ENCODE results near the gene SEPTIN1. TPM values are rescaled to one million over a fixed set of nuclear protein-coding genes. Genes with fewer than 3 reads are reported as not detected.
A peak's percentile ranks its signal among the peaks of the same experiment; 100 is the strongest.
"Not testable (repeated sequence)": the region's sequence is repeated elsewhere in the genome, so short reads cannot be mapped to it uniquely, and the experiment has no call there.

Gene SEPTIN1
- total RNA-seq, 1 donor from 2014 or later = not detected

DNA sequence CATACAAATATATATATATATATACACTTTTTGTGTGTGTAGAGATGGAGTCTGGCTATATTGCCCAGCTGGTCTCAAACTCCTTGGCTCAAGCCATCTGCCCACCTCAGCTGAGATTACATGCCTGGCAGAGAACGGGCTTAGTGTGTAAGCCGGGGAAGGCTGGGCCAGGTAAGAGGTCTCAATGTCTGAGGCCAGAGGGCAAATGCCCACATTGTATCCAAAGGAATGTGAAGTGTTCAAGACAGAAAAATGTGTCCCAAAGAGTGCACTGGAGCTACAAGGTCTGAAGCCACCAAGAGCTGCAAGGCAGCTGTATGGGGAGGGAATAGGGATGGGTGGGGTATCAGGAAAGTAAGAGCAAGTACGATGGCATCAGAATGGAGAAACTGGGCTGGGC lies 36.1 kb downstream of the SEPTIN1 start:
- DNase-seq (ENCODE audit: low spot score in 2 of 2) = no peak
- FAIRE-seq = no peak

DNA sequence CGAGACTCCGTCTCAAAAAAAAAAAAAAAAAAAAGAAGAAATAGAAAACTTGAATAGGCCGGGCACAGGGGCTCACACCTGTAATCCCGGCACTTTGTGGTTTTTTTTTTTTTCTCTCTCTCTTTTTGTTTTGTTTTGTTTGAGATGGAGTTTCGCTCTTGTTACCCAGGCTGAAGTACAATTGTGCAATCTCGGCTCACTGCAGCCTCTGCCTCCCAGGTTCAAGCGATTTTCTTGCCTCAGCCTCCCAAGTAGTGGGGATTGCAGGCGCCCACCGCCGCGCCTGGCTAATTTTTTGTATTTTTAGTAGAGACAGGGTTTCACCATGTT lies 38.9 kb downstream of the SEPTIN1 start:
- not testable (repeated sequence) for FAIRE-seq; DNase-seq (ENCODE audit: low spot score in 2 of 2)

DNA sequence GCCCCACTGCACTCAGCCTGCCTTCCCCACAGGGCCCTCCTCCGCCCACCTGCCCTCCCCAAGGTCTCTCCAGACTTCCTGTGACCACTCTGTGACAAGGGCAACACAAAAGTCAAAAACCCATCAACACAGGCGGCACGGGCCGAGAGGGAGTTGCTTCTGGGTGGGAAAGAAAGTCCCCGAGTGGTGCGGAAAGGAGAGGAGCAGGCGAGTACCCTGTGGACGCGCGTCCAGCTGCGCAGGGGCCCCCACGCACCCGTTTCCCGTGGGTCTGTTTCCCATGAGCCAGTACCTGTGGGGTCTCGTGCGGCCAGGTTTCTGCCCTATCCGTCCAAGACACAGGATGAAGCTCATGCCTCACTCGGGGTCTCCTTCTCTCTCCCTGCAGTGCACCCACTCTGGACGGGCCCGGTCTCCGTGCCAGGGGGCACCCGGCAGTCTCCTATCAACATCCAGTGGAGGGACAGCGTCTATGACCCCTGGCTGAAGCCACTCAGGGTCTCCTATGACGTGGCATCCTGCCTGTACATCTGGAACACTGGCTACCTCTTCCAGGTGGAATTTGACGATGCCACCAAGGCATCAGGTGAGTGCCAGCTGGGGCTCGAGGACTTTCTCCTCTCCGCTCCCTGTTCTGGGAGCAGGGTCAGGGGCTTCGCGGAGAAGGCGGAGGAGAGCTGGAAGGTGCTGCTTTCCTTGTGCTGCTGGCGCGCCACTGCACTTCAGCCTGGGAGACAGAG lies 39.4 kb downstream of the SEPTIN1 start:
- FAIRE-seq = no peak
- DNase-seq (ENCODE audit: low spot score in 2 of 2) = no peak

DNA sequence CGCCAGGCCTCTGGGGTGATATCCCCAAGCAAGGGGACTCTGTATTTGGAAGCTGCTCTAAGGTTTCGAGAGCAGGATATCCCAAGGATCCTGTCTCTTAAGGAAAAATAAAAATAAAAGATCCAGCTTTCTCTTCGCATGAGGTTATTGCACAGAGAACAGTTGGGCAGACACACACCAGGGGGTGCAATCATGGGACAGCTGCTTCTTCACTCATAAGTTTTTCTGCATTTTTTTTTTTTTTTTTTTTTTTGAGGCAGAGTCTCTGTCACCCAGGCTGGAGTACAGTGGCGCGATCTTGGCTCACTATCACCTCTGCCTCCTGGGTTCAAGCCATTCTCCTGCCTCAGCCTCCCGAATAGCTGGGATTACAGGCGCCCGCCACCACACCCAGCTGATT lies 40.4 kb downstream of the SEPTIN1 start:
- DNase-seq (ENCODE audit: low spot score in 2 of 2); FAIRE-seq: not testable (repeated sequence)

DNA sequence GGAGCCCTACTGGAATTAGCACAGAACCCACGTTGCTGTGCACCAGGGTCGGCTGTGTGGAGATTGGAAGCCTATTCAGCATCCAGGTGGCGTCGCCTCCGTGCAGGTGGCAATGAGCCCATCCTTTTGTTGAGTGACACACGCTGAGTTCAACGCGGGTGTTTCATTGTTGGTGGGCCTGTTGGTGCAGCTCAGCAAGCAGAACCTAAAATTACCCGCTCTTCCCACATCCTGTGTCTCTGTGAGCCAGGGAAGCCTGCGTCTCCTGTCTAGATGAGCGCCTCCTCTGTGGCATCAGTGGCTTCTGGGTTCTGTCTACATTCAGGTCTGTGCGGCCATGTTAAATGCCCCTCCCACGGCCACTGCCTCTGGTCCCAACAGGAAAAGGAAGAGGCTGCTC lies 41.7 kb downstream of the SEPTIN1 start:
- DNase-seq (ENCODE audit: low spot score in 2 of 2) (no peak), FAIRE-seq (no peak)

DNA sequence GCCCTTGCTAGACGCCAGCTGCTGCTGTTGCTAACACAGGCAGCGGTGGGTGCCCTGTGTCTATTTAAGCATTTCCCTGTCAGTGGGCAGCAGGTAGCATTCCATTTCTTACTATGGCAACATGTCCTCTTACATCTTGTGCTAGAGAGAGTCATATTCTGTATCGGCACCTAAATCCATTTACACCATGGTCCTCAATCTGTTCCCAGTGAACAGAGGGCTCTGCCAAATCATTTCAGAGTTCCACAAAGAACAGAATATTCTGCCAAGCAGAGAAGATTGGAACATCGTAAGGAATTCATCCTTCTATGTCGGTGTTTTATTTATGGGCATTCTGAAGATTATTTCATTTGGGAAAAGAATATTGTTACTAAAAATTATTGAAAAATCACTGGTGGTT lies 43.6 kb downstream of the SEPTIN1 start:
- not testable (repeated sequence) for FAIRE-seq; DNase-seq (ENCODE audit: low spot score in 2 of 2)

DNA sequence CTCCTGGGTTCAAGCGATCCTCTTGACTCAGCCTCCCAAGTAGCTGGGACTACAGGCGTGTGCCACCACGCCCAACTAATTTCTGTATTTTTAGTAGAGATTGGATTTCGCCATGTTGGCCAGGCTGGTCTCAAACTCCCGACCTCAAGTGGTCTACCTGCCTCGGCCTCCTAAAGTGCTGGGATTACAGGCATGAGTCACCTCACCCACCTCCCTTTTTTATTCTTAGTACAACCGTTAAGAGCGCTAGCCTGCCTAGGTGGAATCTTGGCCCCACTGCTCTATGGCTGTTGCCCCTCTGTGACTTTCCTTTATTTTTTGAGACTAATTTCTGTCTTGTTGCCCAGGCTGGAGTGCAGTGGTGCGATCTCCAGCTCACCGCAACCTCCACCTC lies 44.4 kb downstream of the SEPTIN1 start:
- FAIRE-seq; DNase-seq (ENCODE audit: low spot score in 2 of 2): not testable (repeated sequence)

DNA sequence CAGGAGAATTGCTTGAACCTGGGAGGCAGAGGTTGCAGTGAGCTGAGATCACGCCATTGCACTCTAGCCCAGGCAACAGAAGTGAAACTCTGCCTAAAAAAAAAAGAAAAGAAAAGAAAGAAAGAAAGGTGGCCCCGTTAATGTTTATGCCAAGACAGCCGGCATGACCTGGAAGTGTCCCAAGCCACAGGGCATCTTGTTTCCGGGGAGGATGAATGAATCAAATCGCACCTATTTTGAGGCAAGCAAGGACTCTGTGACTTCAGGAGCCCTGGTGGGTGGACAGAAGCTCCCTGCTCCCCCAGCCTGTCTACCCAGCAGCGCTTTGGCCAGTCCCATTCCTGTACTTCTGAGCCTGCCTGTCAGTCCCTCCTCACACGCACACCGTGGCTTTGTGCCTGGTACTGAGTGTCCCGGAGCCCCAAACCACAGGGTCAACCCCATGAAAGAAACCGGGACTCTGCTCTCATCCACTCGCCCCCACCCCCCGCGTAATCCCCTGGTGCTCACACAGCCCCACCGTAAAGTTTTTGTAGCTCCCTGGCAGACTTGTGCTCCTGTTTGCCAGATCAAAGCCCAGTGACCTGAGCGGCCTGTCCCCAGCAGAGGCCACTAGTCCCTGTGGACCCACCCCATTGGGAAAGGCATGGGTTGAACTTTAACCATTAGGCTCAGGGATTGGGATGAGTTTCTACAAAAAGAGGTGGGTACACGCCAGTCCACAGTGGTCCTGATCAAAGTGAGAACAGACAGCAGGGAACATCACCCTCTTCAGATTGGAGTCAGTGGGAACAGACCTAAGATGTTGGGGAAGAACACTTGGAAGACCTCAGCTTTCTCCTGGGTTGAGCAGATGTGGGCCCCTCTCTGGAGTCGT lies 46.5 kb downstream of the SEPTIN1 start:
- no peak for DNase-seq (ENCODE audit: low spot score in 2 of 2)
- FAIRE-seq = no peak

DNA sequence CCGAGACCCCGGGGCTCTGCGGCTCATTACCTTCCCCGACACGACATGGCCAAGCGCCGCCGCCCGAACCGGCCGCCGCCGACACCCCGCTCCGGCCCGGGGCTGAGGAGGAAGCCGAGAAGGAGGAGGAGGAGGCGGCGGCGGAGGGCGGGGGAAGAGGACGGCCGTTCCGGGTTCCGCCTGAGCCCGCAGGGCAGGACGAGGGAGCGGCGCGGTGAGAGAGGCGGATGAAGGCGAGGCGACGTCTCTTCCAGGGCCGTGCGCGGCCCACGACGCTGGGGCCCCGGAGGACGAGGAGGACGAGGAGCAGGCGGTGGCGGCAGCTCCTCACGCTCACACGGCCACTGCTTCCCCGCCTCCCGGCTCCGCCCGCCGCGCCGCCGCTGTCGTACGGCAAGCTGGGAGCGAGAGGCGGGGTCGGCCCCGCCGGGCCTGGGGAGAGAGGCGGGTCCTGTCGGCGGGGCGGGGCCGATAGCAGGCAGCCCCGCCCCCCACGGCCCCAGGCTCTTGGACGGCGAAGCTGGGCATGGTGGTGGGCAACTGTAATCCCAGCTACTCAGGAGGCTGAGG lies 47.2 kb downstream of the SEPTIN1 start:
- DNase-seq (ENCODE audit: low spot score in 2 of 2) = peak; percentile 43 to 61
- FAIRE-seq = not testable (repeated sequence)

DNA sequence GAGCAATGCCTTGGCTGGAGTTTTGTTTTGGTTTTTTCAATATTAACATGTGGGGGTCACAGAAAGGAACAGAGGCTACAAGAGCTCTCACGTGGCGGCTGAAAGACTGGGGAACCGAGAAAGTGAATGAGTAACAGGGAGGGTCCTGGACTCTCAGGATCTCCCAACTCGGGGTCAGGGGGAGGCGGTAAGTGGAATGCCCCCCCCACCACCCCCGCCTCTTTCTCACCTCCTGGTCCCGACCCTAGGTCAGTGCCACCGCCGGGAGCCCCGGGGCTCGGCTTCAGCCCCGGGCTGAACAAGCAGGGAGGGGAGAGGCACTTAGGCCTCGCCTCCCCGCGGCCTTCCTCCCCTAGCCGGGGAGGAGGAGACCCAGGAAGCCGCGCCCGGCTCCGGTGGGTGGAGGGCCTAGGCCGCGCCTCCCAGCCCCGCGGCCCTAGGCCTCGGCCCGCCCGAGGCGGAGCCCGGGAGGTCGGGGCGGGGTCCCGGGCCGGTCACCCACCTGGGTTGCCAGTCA lies 47.8 kb downstream of the SEPTIN1 start:
- not testable (repeated sequence) for FAIRE-seq; DNase-seq (ENCODE audit: low spot score in 2 of 2)

Small RNAs within 50 kb of the gene (small RNA-seq; reads per million reads assigned to genes)
- not detected for gene RF00406

Other genes starting within 250 kb of the SEPTIN1 start
- gene CORO1A, start 199.0 kb downstream of the SEPTIN1 start, total RNA-seq = 22.0 TPM
- 5.3 TPM for gene BOLA2B, start 188.9 kb downstream of the SEPTIN1 start, total RNA-seq
- gene SLX1A, start 188.7 kb downstream of the SEPTIN1 start, total RNA-seq = 12.2 TPM
- 5.3 TPM for gene SULT1A3, start 183.3 kb downstream of the SEPTIN1 start, total RNA-seq
- gene NPIPB13, start 134.1 kb downstream of the SEPTIN1 start, total RNA-seq = 1.2 TPM
- gene CD2BP2, start 27.3 kb downstream of the SEPTIN1 start, total RNA-seq = 38.7 TPM
- gene TBC1D10B, start 12.1 kb downstream of the SEPTIN1 start, total RNA-seq = 25.3 TPM
- not detected for gene MYL11, start 7.8 kb downstream of the SEPTIN1 start, total RNA-seq
- 39.9 TPM for gene ZNF48, start 12.9 kb upstream of the SEPTIN1 start, total RNA-seq
- gene ZNF771, start 25.0 kb upstream of the SEPTIN1 start, total RNA-seq = 9.0 TPM
- gene DCTPP1, start 47.5 kb upstream of the SEPTIN1 start, total RNA-seq = 28.9 TPM
- 12.6 TPM for gene SEPHS2, start 63.3 kb upstream of the SEPTIN1 start, total RNA-seq
- 0.82 TPM for gene ITGAL, start 90.2 kb upstream of the SEPTIN1 start, total RNA-seq
- gene ZNF768, start 144.0 kb upstream of the SEPTIN1 start, total RNA-seq = 25.7 TPM
- gene ZNF747, start 152.3 kb upstream of the SEPTIN1 start, total RNA-seq = 15.1 TPM
- gene ZNF764, start 175.8 kb upstream of the SEPTIN1 start, total RNA-seq = 6.1 TPM
- 7.3 TPM for gene ZNF688, start 189.2 kb upstream of the SEPTIN1 start, total RNA-seq
- 18.3 TPM for gene ZNF785, start 203.1 kb upstream of the SEPTIN1 start, total RNA-seq
- gene ZNF689, start 227.8 kb upstream of the SEPTIN1 start, total RNA-seq = 9.0 TPM

Data from frontal cortex (tissue), 4 donors.